ENCODE data around the gene UFM1. TPM values are rescaled to one million over a fixed set of nuclear protein-coding genes. Genes with fewer than 3 reads are reported as not detected.

Gene UFM1
- total RNA-seq, 4 donors from 2014 or later = 55.7 to 66.1 (median 60.9) TPM

DNA sequence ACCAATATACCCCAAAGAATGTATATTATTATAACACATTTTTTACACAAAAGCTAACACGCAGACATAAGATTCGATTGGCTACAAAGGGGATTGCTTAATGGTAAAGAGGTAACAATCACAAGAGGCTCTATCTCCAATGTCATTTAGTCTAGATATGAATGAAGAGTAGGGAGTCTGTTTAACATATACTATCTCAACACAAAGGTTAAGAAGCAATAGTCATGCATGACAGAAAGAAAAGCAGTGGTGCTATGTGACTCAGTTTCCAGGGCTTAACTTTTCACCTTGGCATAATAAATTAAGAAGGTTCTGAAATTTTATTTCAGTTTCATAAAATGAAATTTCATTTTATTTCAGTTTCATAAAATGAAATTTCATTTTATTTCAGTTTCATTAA lies 33.3 kb downstream of the UFM1 start:
- TF ChIP-seq CTCF (IDR thresholded peaks at IDR 0.05) = no peak
- ATAC-seq (ENCODE audit: low FRiP score) = no peak
- DNase-seq (ENCODE audit: low spot score) = no peak

DNA sequence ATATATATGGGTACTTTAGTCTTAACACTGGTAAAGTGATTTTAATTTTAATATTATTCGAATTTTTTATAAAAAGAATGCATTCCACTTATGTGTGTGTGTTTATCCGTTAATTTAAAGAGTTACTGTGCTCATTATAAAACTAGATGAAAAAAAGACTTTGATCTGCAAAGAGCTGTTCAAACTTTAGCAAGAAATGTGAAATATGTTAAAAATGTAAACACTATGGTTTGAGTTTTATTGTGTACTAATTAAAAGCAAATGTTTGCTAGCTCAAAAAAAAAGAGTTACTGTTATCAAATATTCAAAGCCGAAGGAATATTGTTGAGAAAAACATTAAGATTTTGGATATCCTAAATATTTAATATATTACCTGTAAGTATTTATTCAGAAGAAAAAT lies 34.5 kb downstream of the UFM1 start:
- TF ChIP-seq CTCF (IDR thresholded peaks at IDR 0.05) = no peak
- DNase-seq (ENCODE audit: low spot score) = no peak
- ATAC-seq (ENCODE audit: low FRiP score) = no peak

DNA sequence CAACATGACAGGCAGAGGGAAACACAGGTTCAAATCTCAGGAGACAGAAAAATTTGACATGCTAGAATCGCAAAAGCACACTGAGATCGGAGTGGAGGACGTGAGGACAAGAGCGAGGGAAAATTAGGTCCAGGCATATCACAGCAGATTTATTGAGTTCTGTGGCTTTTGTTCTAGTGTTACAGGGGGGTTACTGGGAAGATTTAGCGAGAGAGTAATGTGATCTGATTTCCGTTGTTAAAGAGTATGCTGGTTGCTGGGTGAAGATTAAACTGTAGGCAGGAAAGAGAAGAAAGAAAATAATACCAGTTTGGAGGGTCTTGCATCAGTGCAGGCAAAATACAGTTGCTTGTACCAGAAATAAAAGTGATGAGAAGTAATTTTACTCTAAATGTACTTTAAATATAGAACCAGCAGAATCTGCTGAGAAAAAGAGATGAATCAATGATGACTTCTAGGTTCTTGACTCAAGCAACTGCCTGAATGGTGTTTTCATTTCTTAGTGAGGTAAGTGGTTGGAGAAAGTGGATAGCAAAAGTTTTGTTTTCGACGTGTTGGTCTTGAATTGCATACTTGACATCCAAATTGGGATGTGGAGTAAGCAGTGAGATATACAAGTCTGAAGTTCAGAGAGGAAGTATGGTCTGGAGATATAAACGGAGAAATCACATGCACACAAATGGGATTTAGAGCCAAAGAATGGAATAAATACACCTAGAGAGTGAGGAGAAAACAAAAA lies 35.7 kb downstream of the UFM1 start:
- no peak for ATAC-seq (ENCODE audit: low FRiP score)
- no peak for DNase-seq (ENCODE audit: low spot score)
- no peak for TF ChIP-seq CTCF (IDR thresholded peaks at IDR 0.05)

- ATAC-seq (ENCODE audit: low FRiP score) (no peak), DNase-seq (ENCODE audit: low spot score) (no peak)
- TF ChIP-seq CTCF (IDR thresholded peaks at IDR 0.05) = no peak
Measured at GRCh38 chr13:38386421-38386820, 36.8 kb downstream of the UFM1 start.

DNA sequence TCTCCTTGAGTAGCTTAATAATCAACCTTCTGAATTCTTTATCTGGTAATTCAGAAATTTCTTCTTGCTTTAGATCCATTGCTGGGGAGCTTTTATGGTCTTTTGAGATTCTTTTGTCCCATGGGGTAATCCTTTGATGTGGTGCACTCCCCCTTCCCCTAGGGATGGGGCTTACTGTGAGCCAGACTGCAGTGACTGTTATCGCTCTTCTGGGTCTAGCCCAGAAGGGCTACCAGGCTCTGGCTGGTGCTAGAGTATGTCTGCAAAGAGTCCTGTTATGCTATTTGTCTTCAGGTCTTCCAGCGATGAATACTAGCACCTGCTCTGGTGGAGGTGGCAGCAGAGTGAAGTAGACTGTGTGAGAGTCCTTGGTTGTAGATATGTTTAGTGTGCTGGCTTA lies 41.7 kb downstream of the UFM1 start:
- DNase-seq (ENCODE audit: low spot score) = no peak
- no peak for ATAC-seq (ENCODE audit: low FRiP score)
- no peak for TF ChIP-seq CTCF (IDR thresholded peaks at IDR 0.05)

DNA sequence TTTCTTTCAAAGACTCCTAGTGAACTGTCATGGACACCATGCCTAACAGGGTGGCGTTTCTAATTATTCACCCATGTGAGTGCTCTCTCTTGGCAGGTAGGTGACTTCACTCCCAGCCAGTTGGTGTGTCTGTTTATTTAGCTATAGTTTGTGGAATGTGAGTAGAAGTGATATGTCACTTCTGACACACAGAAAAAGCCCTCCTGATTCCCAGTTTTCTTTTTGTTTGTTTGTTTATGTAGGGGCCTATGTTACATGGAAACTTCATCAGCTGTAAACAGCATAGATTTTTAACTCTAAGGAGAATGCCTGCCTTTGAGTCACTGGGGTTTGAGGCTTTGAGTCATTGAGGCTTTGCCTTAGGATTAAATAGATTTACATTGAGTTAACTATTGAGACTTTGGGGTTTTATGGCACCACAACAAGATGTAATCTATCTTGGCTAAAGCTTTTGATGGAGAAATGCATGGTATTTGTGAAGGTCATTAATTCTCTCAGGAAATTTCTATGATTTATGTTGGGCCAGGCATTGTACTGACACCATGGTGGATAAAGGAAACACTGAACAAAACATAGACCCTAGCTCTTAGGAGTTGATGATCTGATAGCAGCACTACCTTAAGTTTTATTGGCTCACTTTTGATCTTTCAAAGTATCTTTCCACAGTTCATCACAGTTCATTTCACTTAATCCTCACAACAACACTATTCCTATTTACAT lies 45.3 kb downstream of the UFM1 start:
- DNase-seq (ENCODE audit: low spot score) (no peak), ATAC-seq (ENCODE audit: low FRiP score) (no peak)
- TF ChIP-seq CTCF (IDR thresholded peaks at IDR 0.05) = no peak

GRCh38 chr13:38395497-38395788 lies 45.8 kb downstream of the UFM1 start:
- no peak for ATAC-seq (ENCODE audit: low FRiP score)

More at GRCh38 chr13:38395497-38395788, 45.8 kb downstream of the UFM1 start:
- DNase-seq (ENCODE audit: low spot score) = no peak
- TF ChIP-seq CTCF (IDR thresholded peaks at IDR 0.05) = no peak
